ENCODE data around the gene MYBPH. TPM values are rescaled to one million over a fixed set of nuclear protein-coding genes. Genes with fewer than 3 reads are reported as not detected.

The MYBPH gene
- total and polyA plus RNA-seq, 2 donors: 0.99 to 1.7 TPM

DNA sequence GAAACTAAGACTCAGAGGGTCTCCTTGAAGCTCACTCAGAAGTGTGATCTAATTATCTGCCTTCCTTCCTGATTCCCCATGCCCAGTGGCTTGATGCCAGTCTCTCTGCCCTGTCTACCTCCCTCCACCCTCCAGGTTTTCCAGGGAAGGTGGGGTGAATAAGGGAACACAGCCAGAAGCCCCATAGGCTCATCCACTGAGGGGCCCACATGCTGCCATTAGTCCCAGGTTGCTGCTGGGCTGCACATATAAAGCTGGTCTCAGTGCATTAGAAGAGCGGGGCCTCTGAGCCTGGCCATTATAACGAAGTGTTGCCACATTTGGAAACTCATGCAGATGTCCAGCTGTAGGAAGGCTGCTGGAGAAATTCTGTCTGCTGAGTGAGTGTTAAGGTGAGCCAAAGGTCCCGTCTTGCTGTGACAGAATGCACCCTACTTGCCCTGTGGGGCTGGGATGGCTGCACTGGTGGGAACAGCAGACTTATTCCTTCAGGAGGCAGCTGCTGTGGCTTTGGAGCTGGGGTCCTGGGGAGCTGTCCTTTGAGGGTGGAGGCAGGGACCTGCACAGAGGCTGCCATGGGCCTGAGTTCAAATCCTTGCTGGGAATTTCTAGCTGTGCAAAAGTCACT, 45.2 kb downstream of the MYBPH start:
- H3K36me3 ChIP-seq (ENCODE audit: control insufficient read depth in 2 of 2, insufficient read depth in 2 of 2, low read length in 1 of 2): no peaks in the 10 kb centered on the region
- H3K4me3 ChIP-seq (ENCODE audit: low read length in 2 of 2): no peak overlapping the region
- WGBS: 90% methylated on average over 3 of the region's 3 CpGs
- H3K27ac ChIP-seq (ENCODE audit: low read depth in 1 of 2, low read length in 1 of 2): no peak overlapping the region
- DNase-seq (ENCODE audit: low read depth in 6 of 9, low spot score in 9 of 9): no peak
- H3K9me3 ChIP-seq (ENCODE audit: control insufficient read depth in 2 of 2, insufficient read depth in 1 of 2, low read length in 1 of 2): no peaks in the 10 kb centered on the region
- H3K27me3 ChIP-seq (ENCODE audit: control insufficient read depth in 2 of 2, insufficient read depth in 1 of 2, low read length in 1 of 2): peaks cover 32 to 79% of the 10 kb centered on the region in 2 donors
- peaks cover 0 to 8% of the 10 kb centered on the region in 2 donors for H3K4me1 ChIP-seq (ENCODE audit: control insufficient read depth in 2 of 2, insufficient read depth in 2 of 2, low read length in 2 of 2)

DNA sequence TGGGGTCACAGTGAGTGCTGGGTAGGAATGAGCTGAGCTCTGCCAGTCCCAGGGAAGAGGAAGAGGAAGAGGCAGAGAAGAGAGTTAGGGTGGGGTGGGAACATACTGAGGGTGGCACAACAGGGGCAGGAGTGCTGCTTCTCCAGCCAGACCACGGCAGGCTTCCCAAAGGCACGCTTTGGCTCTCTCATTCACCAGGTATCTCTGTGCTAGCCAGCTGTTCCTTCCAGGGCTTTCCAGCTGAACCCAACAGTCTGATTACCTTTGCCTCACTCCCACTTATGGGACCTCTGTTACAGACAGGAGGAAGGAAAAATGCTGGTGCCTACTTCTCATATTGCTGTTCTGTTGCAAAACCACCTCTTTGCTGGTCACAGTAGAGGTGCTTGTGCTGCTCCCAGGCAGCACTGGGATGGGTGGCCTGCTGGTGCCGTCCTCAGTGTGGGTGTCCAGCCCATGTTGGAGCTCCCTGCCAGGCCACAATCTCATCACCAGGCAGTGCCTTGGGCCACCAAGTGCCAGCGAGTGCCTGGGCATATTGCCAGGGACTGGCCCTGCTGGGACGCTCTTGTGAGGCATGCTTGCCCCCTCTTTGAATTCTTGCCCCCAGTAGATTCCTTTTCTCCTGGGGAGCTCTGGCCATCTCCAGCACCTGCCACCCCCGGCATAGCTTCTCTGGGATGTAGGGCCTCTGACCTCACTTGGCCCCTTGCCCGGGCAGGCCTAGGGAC, 46.0 kb downstream of the MYBPH start:
- Histone ChIP-seq H3K4me3 (ENCODE audit: low read length in 2 of 2) (no peak overlapping the region), H3K9me3 (ENCODE audit: control insufficient read depth in 2 of 2, insufficient read depth in 1 of 2, low read length in 1 of 2) (no peaks in the 10 kb centered on the region), H3K27ac (ENCODE audit: low read depth in 1 of 2, low read length in 1 of 2) (no peak overlapping the region), H3K36me3 (ENCODE audit: control insufficient read depth in 2 of 2, insufficient read depth in 2 of 2, low read length in 1 of 2) (no peaks in the 10 kb centered on the region), H3K4me1 (ENCODE audit: control insufficient read depth in 2 of 2, insufficient read depth in 2 of 2, low read length in 2 of 2) (peaks cover 0 to 8% of the 10 kb centered on the region in 2 donors), H3K27me3 (ENCODE audit: control insufficient read depth in 2 of 2, insufficient read depth in 1 of 2, low read length in 1 of 2) (peaks cover 32 to 81% of the 10 kb centered on the region in 2 donors)
- no peak for DNase-seq (ENCODE audit: low read depth in 6 of 9, low spot score in 9 of 9)
- WGBS: 93% methylated on average over 7 of the region's 7 CpGs

DNA sequence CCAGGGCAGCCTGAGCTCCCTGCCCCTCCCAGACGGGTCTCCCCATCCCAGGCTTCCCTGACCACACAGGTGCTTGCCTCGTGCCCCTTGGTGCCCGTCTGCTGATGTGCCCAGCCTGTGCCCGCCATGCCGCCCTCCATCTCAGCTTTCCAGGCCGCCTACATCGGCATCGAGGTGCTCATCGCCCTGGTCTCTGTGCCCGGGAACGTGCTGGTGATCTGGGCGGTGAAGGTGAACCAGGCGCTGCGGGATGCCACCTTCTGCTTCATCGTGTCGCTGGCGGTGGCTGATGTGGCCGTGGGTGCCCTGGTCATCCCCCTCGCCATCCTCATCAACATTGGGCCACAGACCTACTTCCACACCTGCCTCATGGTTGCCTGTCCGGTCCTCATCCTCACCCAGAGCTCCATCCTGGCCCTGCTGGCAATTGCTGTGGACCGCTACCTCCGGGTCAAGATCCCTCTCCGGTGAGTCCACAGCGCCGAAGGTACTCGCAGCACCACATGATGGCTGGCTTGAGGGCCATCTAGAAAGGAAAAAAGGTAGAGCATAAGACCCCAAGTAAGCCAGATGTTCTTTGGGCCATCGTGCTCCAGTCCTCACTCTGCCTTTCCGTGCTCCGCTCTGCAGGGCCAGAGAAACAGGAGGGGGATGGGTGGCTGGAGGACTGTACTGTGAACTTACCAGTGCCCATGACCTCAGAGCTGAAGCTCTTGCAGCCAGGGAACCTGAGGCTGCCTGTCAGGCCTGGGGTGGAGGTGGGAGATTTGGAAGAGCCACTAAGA, 46.7 kb downstream of the MYBPH start:
- no peak for DNase-seq (ENCODE audit: low read depth in 6 of 9, low spot score in 9 of 9)
- 94% methylated on average over 29 of the region's 29 CpGs for WGBS
- no peak overlapping the region for H3K4me3 ChIP-seq (ENCODE audit: low read length in 2 of 2)
- no peaks in the 10 kb centered on the region for H3K36me3 ChIP-seq (ENCODE audit: control insufficient read depth in 2 of 2, insufficient read depth in 2 of 2, low read length in 1 of 2)
- H3K9me3 ChIP-seq (ENCODE audit: control insufficient read depth in 2 of 2, insufficient read depth in 1 of 2, low read length in 1 of 2): no peaks in the 10 kb centered on the region
- no peak overlapping the region for H3K27ac ChIP-seq (ENCODE audit: low read depth in 1 of 2, low read length in 1 of 2)
- peaks cover 32 to 82% of the 10 kb centered on the region in 2 donors for H3K27me3 ChIP-seq (ENCODE audit: control insufficient read depth in 2 of 2, insufficient read depth in 1 of 2, low read length in 1 of 2)
- peaks cover 0 to 8% of the 10 kb centered on the region in 2 donors for H3K4me1 ChIP-seq (ENCODE audit: control insufficient read depth in 2 of 2, insufficient read depth in 2 of 2, low read length in 2 of 2)

DNA sequence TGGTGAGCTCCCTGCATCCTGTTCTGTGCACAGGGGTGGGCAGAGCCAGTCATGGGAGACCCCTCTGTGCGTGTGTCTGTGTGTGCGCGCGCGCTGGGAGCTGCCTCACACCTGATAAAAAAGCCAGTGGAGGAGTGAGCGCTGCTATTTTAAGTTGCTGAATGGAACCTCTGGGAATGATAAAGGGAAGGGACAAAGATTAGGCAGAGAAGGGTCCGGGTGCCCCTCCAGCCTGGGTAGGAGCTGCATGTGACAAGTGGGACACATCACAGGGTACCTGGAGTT, 47.3 kb downstream of the MYBPH start:
- Histone ChIP-seq H3K9me3 (ENCODE audit: control insufficient read depth in 2 of 2, insufficient read depth in 1 of 2, low read length in 1 of 2) (no peaks in the 10 kb centered on the region), H3K4me3 (ENCODE audit: low read length in 2 of 2) (peak overlapping the region in 1 of 2 donors; percentile 27), H3K4me1 (ENCODE audit: control insufficient read depth in 2 of 2, insufficient read depth in 2 of 2, low read length in 2 of 2) (peaks cover 0 to 8% of the 10 kb centered on the region in 2 donors), H3K27ac (ENCODE audit: low read depth in 1 of 2, low read length in 1 of 2) (no peak overlapping the region), H3K36me3 (ENCODE audit: control insufficient read depth in 2 of 2, insufficient read depth in 2 of 2, low read length in 1 of 2) (no peaks in the 10 kb centered on the region), H3K27me3 (ENCODE audit: control insufficient read depth in 2 of 2, insufficient read depth in 1 of 2, low read length in 1 of 2) (peaks cover 32 to 83% of the 10 kb centered on the region in 2 donors)
- 49% methylated on average over 7 of the region's 7 CpGs for WGBS
- DNase-seq (ENCODE audit: low read depth in 6 of 9, low spot score in 9 of 9): no peak

DNA sequence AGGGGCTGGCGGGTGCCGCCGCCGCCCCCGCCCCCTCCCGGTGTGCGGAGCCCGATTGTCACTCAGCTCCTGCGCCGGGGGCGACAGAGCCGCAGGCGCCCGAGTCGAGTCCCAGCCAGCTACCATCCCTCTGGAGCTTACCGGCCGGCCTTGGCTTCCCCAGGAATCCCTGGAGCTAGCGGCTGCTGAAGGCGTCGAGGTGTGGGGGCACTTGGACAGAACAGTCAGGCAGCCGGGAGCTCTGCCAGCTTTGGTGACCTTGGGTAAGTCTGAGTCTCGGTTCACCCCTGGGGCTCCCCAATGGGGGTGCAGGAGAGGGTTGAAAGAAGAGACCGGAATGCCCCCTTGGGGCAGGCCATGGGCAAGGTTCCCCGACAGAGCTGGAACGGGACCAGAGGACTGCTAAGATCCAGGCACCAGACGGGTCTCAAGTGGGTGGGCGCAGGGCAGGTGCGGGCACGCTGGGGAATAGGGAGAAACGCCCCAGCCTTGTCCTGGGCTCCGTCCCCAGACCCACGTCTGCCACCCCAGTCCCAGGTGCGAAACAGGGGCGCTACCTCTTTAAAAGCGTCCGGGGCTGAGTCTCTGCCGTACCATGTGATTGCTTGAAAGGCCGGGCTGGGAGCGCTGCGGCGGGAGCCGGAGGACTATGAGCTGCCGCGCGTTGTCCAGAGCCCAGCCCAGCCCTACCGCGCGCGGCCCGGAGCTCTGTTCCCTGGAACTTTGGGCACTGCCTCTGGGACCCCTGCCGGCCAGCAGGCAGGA, 47.8 kb downstream of the MYBPH start, which contains the start of gene ADORA1:
ADORA1 (plus strand) TSS at position 61 of the 765 bp plus-strand sequence. CDS start 1,116 bp downstream, outside the sequence.
- no peaks in the 10 kb centered on the region for H3K36me3 ChIP-seq (ENCODE audit: control insufficient read depth in 2 of 2, insufficient read depth in 2 of 2, low read length in 1 of 2)
- no peak for DNase-seq (ENCODE audit: low read depth in 6 of 9, low spot score in 9 of 9)
- H3K9me3 ChIP-seq (ENCODE audit: control insufficient read depth in 2 of 2, insufficient read depth in 1 of 2, low read length in 1 of 2): no peaks in the 10 kb centered on the region
- H3K27ac ChIP-seq (ENCODE audit: low read depth in 1 of 2, low read length in 1 of 2): no peak within 1 kb of the TSS
- peaks cover 0 to 8% of the 10 kb centered on the region in 2 donors for H3K4me1 ChIP-seq (ENCODE audit: control insufficient read depth in 2 of 2, insufficient read depth in 2 of 2, low read length in 2 of 2)
- peak within 1 kb of the TSS in 1 of 2 donors; percentile 27 for H3K4me3 ChIP-seq (ENCODE audit: low read length in 2 of 2)
- WGBS: 2% methylated on average over 51 of the region's 51 CpGs
- H3K27me3 ChIP-seq (ENCODE audit: control insufficient read depth in 2 of 2, insufficient read depth in 1 of 2, low read length in 1 of 2): peaks cover 32 to 82% of the 10 kb centered on the region in 2 donors

DNA sequence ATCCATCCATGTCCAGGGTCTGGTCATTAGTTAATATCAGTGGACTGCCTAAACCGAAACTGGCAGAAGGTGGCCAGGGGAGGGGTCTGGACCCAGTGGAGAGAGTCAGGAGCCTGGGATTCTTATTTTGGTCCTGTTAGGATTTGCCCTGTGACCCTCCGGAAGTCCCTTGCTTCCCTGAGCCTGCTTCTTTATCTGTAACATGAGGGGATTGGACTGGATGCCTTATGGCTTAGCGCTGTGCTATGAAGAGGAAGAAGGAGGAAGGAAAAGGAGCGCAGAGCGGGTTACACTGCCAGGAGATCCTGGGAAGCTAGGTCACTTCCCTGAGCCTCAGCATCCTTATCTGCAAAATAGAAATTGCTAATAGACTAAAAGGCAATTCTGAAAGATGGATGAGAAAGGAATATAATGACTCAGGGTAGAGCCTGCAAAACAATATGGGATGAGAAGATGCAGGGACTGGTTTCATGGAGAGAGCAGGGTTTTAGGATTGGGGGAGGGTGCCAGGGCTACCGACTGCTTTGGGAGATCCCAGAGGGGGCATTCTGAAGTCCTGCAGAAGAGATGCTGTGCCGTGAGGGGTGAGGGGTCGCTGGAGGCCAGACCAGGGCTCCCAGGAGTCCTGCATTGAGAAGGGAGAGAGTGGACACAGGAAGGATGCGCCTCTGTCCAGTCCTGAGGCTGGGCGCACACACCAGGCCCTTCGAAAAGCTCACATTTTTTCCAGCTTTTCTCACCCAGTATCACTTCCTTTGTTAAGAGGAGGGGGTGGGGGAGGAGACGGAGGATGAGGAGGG, 48.6 kb downstream of the MYBPH start:
- Histone ChIP-seq H3K27me3 (ENCODE audit: control insufficient read depth in 2 of 2, insufficient read depth in 1 of 2, low read length in 1 of 2) (peaks cover 32 to 85% of the 10 kb centered on the region in 2 donors), H3K4me1 (ENCODE audit: control insufficient read depth in 2 of 2, insufficient read depth in 2 of 2, low read length in 2 of 2) (peaks cover 0 to 8% of the 10 kb centered on the region in 2 donors), H3K4me3 (ENCODE audit: low read length in 2 of 2) (peak overlapping the region in 1 of 2 donors; percentile 27), H3K27ac (ENCODE audit: low read depth in 1 of 2, low read length in 1 of 2) (no peak overlapping the region), H3K36me3 (ENCODE audit: control insufficient read depth in 2 of 2, insufficient read depth in 2 of 2, low read length in 1 of 2) (no peaks in the 10 kb centered on the region), H3K9me3 (ENCODE audit: control insufficient read depth in 2 of 2, insufficient read depth in 1 of 2, low read length in 1 of 2) (no peaks in the 10 kb centered on the region)
- DNase-seq (ENCODE audit: low read depth in 6 of 9, low spot score in 9 of 9): no peak
- 13% methylated on average over 12 of the region's 12 CpGs for WGBS

DNA sequence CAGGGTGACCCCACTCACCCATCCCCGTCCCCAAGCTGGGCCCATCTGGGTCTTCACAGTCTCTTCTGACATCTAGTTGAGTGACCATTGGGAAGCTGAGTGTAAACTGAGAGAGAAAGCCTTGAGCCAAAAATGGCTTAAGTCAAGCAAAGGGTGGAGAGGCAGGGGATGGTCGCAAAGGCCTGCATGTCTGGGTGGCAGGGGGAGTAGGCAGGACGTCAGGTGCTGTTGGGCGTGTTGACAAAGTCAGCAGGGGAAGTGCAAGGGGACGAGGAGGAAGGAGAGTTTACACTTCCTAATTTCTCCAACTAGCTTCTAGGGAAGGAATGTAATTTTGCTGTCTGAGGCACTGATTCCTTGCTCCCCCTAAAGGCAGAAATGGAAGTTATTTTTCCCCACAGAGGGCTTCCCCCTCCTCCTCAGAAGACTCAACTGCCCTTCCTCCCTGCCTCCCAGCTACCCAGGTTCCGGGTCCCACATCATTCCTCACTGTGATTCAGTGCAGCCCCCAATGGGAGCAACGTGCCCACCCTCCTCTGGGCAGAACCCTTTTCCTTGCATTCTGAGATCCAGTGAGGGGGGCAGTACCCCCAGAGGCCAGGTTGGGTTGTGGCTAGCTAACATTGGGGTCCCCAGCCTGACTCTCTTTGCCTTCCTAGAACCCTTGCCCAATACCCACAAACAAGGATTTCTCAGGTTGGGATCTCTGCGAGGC, 49.3 kb downstream of the MYBPH start:
- 28% methylated on average over 8 of the region's 8 CpGs for WGBS
- peaks cover 0 to 8% of the 10 kb centered on the region in 2 donors for H3K4me1 ChIP-seq (ENCODE audit: control insufficient read depth in 2 of 2, insufficient read depth in 2 of 2, low read length in 2 of 2)
- peaks cover 32 to 86% of the 10 kb centered on the region in 2 donors for H3K27me3 ChIP-seq (ENCODE audit: control insufficient read depth in 2 of 2, insufficient read depth in 1 of 2, low read length in 1 of 2)
- DNase-seq (ENCODE audit: low read depth in 6 of 9, low spot score in 9 of 9): no peak
- no peaks in the 10 kb centered on the region for H3K36me3 ChIP-seq (ENCODE audit: control insufficient read depth in 2 of 2, insufficient read depth in 2 of 2, low read length in 1 of 2)
- H3K9me3 ChIP-seq (ENCODE audit: control insufficient read depth in 2 of 2, insufficient read depth in 1 of 2, low read length in 1 of 2): no peaks in the 10 kb centered on the region
- no peak overlapping the region for H3K4me3 ChIP-seq (ENCODE audit: low read length in 2 of 2)
- no peak overlapping the region for H3K27ac ChIP-seq (ENCODE audit: low read depth in 1 of 2, low read length in 1 of 2)
